ENCODE data around the gene SNX17.
A peak's percentile ranks its signal among the peaks of the same experiment; 100 is the strongest.
"Not testable (repeated sequence)": the region's sequence is repeated elsewhere in the genome, so short reads cannot be mapped to it uniquely, and the experiment has no call there.

Gene SNX17

DNA sequence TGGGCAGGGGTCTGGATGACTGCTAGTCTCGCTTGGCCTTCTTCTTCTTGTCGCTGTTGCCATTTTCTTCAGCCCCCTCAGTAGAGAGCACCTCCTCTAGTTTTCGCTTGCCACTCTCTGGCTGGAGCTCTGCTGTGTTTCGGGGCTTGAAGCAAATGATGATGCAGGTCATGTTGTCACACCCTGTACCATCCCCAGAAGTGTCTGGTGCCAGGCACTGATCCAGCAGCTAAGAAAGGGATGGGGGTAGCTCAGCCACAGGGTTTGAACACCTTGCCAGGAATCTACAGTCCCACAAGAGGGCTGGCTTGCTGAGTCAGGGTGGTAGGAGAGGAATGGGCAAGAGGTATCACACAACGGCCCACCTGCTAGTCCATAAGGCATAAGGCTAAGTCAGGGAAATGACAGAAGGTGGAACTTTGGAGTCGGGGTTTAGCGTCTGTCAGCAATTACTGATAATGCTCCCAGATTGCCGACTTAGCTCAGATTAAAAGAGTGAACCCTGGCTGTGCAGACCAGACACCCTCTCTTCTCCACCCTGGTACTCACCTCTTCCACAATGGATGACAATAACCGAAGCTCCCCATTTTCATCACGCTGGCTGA, 11.3 kb downstream of the SNX17 start:
- no peak overlapping the region; the same call in 1 of the 2 replicates for H3K4me3 ChIP-seq (ENCODE audit: low read length)
- DNase-seq (ENCODE audit: low read depth, low spot score), result no peak

DNA sequence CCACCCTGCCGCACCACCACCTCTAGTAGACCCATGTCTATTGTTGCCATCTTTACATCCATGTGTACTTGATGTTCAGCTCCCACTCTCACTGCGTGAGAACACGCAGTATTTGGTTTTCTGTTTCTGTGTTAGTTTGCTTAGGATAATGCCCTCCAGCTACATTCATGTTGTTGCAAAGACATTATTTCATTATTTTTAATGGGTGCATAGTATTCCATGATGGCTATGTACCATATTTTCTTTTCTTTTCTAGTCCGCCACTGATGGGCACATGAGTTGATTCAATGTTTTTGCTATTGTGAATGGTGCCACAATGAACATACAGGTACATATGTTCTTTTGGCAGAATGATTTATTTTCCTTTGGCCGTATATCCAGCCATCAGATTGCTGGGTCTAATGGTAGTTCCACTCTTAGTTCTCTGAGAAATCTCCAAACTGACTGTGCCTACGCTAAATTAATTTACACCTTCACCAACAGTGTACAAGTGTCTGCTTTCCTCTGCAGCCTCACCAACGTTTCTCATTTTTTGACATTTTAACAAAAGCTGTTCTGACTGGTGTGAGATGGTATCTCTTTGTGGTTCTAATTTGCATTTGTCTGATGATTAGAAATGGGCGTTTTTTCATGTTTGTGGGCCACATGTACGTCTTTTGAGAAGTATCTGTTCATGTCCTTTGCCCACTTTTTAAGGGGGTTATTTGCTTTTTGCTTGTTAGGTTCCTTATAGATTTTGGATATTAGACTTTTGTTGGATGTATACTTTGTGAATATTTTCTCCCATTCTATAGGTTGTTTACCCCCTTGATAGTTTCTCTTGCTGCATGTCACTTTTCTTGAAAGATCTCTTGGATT, 20.6 kb downstream of the SNX17 start:
- H3K4me3 ChIP-seq (ENCODE audit: low read length), result no peak overlapping the region

DNA sequence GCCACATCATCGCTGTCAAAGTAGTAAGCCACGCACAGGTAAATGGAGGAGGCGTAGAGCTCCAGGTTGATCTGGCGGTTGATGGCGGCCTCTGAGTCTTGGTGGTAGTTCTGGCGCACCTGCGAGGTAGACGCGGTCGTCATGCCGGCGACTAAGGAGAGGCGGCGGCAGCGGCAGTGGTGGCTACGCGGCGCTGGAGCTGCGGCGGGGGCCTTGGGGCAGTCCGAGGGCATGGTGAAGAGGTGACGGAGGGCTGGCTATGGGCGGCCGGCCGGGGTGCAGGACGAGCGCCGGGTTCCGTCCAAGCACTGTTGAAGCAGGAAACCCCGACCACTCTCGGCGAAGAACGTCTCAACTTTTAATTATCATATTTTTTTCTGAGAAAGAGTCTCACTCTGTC, 22.8 kb downstream of the SNX17 start:
- H3K4me3 ChIP-seq (ENCODE audit: low read length), result no peak overlapping the region
- no peak for DNase-seq (ENCODE audit: low read depth, low spot score)

More for the DNA sequence above, 20.6 kb downstream of the SNX17 start:
- DNase-seq (ENCODE audit: low read depth, low spot score), result peak; percentile 45

DNA sequence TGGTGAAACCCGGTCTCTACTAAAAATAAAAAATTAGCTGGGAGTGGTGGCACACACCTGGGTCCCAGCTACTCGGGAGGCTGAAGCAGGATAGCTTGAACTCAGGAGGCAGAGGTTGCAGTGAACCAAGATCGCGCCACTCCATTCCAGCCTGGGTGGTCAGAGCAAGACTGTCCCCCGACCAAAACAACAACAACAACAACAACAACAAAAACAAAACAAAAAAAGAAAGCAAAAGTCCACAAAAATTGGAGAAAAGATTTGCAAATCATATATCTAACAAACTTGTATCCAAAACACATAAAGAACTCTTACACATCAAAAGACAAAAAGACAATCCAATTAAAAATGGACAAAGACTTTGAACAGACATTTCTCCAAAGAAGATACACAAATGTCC, 28.5 kb downstream of the SNX17 start:
- no peak overlapping the region for H3K4me3 ChIP-seq (ENCODE audit: low read length)
- no peak for DNase-seq (ENCODE audit: low read depth, low spot score)

DNA sequence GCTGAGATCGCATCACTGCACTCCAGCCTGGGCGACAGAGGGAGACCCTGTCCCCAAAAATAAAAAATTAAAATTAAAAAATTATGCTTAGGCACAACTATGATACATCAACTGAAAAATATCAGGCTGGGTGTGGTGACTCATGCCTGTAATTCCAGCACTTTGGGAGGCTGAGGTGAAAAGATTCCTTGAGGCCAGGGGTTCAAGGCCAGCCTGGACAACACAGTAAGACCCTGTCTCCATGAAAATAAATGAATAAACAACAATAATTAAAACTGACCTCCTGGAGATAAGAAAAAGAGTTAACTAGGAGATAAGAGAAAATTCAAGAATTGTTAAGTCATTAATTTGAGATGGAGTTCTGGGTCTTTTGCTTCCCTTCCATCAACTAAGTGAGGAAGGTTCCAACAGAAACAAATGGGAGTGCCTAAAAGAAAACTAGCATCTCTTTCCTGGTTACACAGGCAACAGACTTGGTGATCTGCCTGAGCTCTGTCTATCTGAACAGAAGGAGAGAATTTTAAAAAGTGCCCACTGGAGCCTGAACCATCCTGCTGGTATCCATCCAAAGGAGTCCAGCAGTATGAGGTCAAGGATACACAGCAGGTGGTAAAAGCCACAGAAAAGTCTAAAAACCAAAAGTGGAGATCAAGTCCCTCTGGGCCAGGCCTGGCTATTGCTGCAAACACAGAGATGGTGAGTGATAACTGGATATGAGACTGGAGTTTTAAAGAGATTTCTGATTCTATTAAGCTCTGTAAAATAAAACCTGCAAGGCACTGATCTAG, 30.1 kb downstream of the SNX17 start:
- DNase-seq (ENCODE audit: low read depth, low spot score), result no peak
- H3K4me3 ChIP-seq (ENCODE audit: low read length), result no peak overlapping the region

DNA sequence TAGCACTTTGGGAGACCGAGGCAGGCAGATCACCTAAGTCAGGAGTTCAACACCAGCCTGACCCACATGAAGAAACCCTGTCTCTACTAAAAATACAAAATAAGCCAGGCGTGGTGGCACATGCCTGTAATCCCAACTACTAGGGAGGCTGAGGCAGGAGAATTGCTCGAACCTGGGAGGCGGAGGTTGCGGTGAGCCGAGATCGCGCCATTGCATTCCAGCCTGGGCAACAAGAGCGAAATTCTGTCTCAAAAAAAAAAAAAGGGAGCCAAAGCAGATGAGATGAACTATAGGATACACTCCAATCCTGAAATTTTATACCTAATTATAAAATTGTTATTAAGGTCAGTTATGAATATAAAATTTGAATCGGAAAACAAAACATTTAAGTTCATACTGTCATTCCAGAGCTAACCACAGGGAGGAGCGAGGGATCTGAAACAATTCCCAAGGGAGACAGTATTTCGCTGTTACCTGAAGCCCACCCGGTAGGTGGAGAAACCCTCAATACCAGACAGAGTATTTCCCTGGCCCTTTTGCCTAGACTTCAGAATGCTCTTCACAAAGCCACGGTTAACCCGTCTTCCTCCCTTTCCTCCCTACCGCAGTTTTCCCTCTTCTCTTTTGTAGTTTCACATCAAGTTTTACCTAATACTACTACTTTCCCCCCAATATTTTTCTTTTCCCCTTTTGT, 37.5 kb downstream of the SNX17 start:
- H3K4me3 ChIP-seq (ENCODE audit: low read length), result peak overlapping the region; percentile 89
- no peak for DNase-seq (ENCODE audit: low read depth, low spot score)

DNA sequence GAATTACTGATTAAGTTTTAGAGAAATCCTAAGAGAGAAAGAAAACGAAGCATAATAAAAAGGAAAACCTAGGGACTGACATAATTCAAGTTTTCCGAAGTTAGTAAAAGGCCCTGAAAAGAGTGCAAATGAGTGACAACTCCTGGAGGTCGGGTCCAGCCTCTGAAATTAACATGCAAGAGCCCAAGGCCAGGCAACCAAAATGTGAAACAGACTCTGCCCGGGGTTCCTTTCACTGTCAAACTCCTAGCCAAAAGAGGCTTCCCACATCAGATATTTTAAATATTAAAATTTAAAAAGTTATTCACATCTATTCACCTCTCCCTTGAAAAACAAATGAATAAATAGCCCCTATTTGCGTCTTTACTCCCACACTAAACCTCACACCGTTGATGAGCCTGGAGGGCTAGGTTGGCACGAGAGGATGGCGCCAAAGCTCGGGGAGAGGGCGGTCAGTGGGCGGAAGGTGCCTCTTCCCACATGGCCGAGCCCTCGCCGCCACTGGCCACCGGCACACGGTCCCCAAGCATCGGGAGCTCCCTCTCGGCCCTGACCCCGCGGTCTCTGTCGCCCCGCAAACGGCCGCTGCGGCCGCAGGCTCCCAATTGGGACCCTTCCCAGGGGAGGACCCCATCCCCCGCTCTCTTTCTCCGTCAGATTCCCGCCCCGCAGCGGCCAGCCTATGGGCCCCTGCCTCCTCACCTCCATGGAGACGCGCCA, 38.3 kb downstream of the SNX17 start:
- H3K4me3 ChIP-seq (ENCODE audit: low read length), result peak overlapping the region; percentile 89
- DNase-seq (ENCODE audit: low read depth, low spot score), result no peak

DNA sequence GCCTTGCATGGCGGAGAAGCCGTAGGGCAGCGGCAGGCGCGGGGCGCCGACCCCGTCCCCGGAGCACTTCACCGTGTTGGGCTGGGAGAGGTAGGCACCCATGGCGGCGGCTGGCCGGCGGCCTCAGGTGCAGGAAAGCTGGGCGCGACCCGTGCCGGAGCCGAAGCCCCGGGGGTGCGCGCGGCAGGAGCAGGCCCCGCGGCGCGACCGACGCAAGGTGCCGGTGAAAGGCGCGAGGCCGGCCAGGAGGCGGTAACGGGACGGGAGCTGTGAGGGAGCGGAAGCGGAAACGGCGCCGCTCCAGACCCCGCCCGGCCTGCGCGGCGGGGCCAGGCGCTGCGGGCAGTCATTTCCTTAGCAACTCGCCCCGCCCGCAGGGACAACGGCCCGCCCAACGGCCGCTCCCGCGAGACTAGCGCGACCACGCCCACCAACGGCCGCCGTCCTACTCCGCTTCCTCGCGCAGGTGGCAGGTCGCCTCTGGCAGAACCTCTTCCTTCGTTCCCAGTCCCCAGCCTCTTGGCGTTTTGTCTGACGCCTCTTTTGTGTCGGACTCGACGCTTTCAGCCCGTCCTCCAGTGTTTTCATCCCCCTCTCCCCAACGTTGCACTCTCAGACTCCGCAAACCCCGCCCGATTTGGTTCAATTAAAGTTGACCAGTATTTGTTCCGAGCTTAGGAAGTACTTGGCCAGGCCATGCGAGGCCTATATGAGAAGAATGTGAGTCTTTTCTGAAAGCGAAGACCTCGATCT, 39.1 kb downstream of the SNX17 start, which contains the start of gene PPM1G:
PPM1G (minus strand) TSS at position 271 of the 753 bp plus-strand sequence; CDS start at position 102, 169 bp downstream.
- H3K4me3 ChIP-seq (ENCODE audit: low read length), result peak within 1 kb of the TSS; percentile 89
- peak; percentile 91 for DNase-seq (ENCODE audit: low read depth, low spot score)

DNA sequence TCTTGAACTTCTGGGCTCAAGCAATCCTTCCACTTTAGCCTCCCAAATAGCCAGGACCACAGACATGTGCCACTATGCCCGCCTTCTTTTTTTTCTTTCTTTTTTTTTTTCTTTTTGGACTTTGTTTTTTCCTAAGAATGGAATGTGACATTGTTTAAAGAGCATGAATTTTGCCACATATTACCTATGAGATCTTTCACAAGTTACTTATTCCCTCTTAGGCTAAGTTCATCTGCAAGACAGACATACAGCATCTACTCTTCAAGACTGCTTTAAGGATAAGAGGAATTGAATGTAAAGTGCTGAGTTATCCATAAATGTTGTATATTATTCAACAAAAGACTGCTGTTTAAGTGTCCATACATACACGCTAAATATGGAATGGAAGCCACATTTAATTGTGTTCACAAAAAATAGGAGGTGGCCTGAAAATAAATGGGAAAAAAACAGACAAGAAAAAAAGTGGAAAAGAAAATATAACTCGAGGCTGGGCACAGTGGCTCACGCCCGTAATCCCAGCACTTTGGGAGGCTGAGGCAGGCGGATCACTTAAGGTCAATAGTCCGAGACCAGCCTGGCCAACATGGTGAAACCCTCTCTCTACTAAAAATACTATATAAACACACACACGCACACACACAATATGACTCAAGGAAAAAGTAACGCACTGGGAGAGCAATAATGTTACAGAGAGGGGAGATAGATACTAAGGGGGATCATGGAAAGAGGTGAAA, 42.2 kb downstream of the SNX17 start:
- H3K4me3 ChIP-seq (ENCODE audit: low read length), result no peak overlapping the region
- no peak for DNase-seq (ENCODE audit: low read depth, low spot score)

DNA sequence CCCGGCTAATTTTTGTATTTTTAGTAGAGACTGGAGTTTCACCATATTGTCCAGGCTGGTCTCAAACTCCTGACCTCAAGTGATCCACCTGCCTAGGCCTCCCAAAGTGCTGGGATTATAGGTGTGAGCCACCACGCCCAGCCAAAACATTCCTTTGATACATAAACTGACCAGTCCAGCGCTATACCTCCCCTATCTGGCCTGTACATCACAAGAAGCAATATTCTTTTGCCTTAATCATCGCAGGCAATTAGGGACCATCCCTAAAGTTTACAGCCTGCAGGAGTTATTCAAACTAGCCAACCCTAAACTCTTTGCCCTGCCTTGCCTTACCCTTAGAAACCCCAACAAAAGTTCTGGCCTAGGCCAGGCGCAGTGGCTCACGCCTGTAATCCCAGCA, 45.7 kb downstream of the SNX17 start:
- DNase-seq (ENCODE audit: low read depth, low spot score), result no peak
- H3K4me3 ChIP-seq (ENCODE audit: low read length), result no peak overlapping the region

DNA sequence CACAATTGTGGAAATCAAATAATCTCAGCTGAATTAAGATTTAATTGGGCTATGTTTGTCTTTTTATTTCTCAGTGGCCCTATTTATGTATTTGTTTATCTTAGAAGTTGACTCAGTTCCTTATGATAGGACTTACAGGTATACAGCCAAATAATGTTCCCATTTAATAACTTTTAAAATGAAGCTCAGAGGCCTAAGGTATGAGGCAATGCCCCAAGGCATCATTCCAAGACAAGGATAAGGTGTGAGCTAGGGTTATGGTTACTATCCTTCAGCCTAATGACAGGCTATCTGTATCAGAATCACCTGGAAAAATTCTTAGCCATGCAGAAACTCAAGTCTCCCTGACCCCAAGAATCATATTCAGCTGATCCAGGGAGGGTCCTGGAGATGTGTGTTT, 50.6 kb downstream of the SNX17 start:
- no peak overlapping the region for H3K4me3 ChIP-seq (ENCODE audit: low read length)
- DNase-seq (ENCODE audit: low read depth, low spot score), result no peak

DNA sequence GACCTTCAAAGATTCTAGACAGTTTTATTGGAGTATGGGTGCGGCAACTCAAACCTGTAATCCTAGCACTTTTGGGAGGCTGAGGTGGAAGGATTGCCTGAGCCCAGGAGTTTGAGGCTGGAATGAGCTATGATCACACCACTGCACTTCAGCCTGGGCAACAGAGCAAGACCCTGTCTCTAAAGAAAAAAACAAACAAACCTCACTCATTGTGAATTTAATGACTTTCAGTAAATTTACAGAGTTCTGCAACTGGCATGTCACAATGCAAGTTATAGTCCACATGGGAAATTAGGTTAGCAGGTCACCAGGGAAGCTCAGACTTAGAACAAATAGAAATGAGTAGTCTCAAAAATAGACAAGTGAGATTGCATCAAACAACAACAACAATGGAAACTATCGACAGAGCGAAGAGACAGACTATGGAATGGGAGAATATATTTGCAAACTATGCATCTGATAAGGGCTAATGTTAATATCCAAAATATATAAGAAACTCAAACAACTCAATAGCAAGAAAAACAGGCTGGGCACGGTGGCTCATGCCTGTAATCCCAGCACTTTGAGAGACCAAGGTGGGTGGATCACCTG, 51.3 kb downstream of the SNX17 start:
- H3K4me3 ChIP-seq (ENCODE audit: low read length), result no peak overlapping the region
- no peak for DNase-seq (ENCODE audit: low read depth, low spot score)

DNA sequence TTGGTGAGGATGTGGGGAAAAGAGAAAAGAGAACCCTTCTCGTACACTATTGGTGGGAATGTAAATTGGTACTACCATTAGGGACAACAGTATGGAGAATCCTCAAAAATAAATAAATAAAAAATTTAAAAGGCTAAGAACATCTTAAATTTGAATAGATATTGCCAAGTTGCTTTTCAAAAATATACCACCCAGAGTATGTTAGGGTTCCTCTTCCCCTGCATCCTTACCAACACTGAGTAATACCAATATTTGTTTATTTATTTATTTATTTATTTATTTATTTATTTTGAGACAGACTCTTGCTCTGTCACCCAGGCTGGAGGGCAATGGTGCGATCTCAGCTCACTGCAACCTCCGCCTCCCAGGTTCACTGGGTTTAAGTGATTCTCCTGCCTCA, 52.5 kb downstream of the SNX17 start:
- no peak overlapping the region for H3K4me3 ChIP-seq (ENCODE audit: low read length)
- DNase-seq (ENCODE audit: low read depth, low spot score), result no peak

DNA sequence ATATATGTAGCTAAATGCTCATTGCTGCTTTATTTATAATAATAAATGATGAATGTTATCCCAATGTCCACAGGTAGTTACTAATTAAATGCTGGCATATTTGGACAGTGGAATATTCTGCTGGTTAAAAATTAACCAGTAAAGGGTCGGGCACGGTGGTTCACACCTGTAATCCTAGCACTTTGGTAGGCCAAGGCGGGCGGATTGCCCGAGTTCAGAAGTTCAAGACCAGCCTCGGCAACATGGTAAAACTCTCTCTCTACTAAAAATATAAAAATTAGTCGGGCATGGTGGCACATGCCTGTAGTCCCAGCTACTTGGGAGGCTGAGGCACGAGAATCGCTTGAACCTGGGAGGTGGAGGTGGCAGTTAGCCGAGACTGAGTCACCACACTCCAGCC, 54.6 kb downstream of the SNX17 start:
- DNase-seq (ENCODE audit: low read depth, low spot score); H3K4me3 ChIP-seq (ENCODE audit: low read length): not testable (repeated sequence)
